Measurements from ENCODE around the gene SLC16A7.

SLC16A7 gene

GRCh38 chr12:59665701-59666100 lies 69.9 kb downstream of the SLC16A7 start:
- no peak for DNase-seq (ENCODE audit: low read depth, low spot score)
- no peak for TF ChIP-seq CTCF (IDR thresholded peaks at IDR 0.05; ENCODE audit: insufficient read depth, low read length, missing control alignments)
- CTCF ChIA-PET: no interaction called here
- H3K4me3 ChIP-seq (ENCODE audit: low read depth, low read length): no peak overlapping the region
- POLR2A ChIA-PET: no interaction called here

- ChIA-PET POLR2A (no interaction called here), CTCF (no interaction called here)
- no peak for TF ChIP-seq CTCF (IDR thresholded peaks at IDR 0.05; ENCODE audit: insufficient read depth, low read length, missing control alignments)
- H3K4me3 ChIP-seq (ENCODE audit: low read depth, low read length): no peak overlapping the region
- no peak for DNase-seq (ENCODE audit: low read depth, low spot score)
These were observed 72.8 kb downstream of the SLC16A7 start for GRCh38 chr12:59668674-59669073.

GRCh38 chr12:59672273-59672672 lies 76.4 kb downstream of the SLC16A7 start:
- no peak for DNase-seq (ENCODE audit: low read depth, low spot score)
- ChIA-PET CTCF (no interaction called here), POLR2A (no interaction called here)
- TF ChIP-seq CTCF (IDR thresholded peaks at IDR 0.05; ENCODE audit: insufficient read depth, low read length, missing control alignments): no peak
- H3K4me3 ChIP-seq (ENCODE audit: low read depth, low read length): no peak overlapping the region

GRCh38 chr12:59675461-59675860 lies 79.6 kb downstream of the SLC16A7 start:
- CTCF ChIA-PET: no interaction called here
- POLR2A ChIA-PET: no interaction called here
- H3K4me3 ChIP-seq (ENCODE audit: low read depth, low read length): no peak overlapping the region
- no peak for TF ChIP-seq CTCF (IDR thresholded peaks at IDR 0.05; ENCODE audit: insufficient read depth, low read length, missing control alignments)
- no peak for DNase-seq (ENCODE audit: low read depth, low spot score)

- no peak for TF ChIP-seq CTCF (IDR thresholded peaks at IDR 0.05; ENCODE audit: insufficient read depth, low read length, missing control alignments)
- CTCF ChIA-PET: interaction anchor here (1.1 kb wide), 1 partner anchor 12 kb away, joined by 3 read pairs; no protein-coding TSS in a partner anchor
- no peak overlapping the region for H3K4me3 ChIP-seq (ENCODE audit: low read depth, low read length)
- no peak for DNase-seq (ENCODE audit: low read depth, low spot score)
- POLR2A ChIA-PET: no interaction called here
These were observed 82.0 kb downstream of the SLC16A7 start for GRCh38 chr12:59677857-59678256.

- ChIA-PET POLR2A (no interaction called here), CTCF (interaction anchor here (1.1 kb wide), 1 partner anchor 11 kb away, joined by 3 read pairs; no protein-coding TSS in a partner anchor)
- no peak for DNase-seq (ENCODE audit: low read depth, low spot score)
- no peak overlapping the region for H3K4me3 ChIP-seq (ENCODE audit: low read depth, low read length)
- TF ChIP-seq CTCF (IDR thresholded peaks at IDR 0.05; ENCODE audit: insufficient read depth, low read length, missing control alignments): no peak
These were observed 83.1 kb downstream of the SLC16A7 start for GRCh38 chr12:59678759-59679411.

Measured in AG04449 (cell line).